HG02798 (cell line): Measurements from ENCODE around the gene ARHGEF11.

ENCODE experiments used
- ATAC-seq: cut with Tn5 transposase; IDR thresholded peaks from one replicate; pipeline ENCODE4 v1.9.1; 2021; ENCODE audit warnings: mild to moderate bottlenecking; ENCODE audit not compliant: unreplicated experiment, poor library complexity

The ARHGEF11 gene

GRCh38 chr1:157005965-157006364 is 39.6 kb downstream of the ARHGEF11 start:
- no peak for ATAC-seq

GRCh38 chr1:157004806-157005205 is 40.7 kb downstream of the ARHGEF11 start:
- no peak for ATAC-seq

GRCh38 chr1:157004327-157004726 is 41.2 kb downstream of the ARHGEF11 start:
- ATAC-seq: no peak

GRCh38 chr1:157001304-157001703 is 44.2 kb downstream of the ARHGEF11 start:
- ATAC-seq: no peak

GRCh38 chr1:157000686-157001085 is 44.9 kb downstream of the ARHGEF11 start:
- no peak for ATAC-seq

- ATAC-seq: no peak
Observed at GRCh38 chr1:156999596-157000320, 45.8 kb downstream of the ARHGEF11 start.

DNA sequence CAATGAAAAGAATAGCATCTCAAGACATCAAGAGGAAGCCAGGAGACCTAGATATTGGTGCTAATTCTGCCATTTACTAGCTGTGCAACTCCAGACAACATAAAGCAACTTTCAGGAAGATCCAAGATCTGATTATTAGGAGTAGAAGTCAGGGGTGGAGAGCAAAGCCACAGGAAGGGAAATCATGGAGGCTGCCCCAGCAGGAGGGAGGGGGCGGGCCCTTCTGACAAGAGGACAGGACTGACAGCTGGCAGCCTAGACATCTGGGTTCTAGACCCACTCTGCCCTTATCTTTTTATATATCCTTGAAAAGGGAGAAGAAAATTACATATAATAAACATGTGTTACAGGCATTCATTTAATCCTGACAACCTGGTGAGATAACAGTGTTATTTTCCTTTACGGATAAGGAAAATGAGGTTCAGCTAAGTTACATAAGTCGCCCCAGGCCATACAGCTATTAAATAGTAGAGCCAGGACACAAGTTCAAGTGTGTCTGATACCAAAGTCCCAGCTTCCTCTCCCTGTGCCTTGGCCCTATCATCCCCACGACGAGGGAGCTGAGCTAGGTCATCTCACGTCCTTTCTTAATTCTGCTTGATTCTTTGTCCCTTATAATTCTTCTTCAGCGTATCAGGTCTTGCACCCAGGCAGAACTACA is 46.6 kb downstream of the ARHGEF11 start:
- no peak for ATAC-seq

DNA sequence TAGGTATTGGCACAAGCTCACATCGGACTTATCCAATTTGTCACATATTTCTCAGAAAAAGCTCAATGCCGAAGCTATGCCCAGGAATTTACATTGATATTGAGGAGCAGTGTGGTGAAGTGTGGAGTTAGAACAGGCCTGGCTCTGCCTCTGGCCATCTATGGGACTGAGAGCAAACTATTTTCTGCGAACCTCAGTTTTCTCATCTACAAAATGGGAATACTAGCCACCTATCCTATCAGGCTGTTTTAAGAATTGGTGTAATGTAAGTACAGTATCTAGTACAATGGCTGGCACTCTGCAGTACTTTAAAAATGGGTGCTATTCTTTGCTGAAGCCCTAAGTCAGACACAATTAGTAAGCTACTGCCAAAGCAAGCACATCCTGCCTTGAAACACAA is 47.2 kb downstream of the ARHGEF11 start:
- ATAC-seq: no peak

DNA sequence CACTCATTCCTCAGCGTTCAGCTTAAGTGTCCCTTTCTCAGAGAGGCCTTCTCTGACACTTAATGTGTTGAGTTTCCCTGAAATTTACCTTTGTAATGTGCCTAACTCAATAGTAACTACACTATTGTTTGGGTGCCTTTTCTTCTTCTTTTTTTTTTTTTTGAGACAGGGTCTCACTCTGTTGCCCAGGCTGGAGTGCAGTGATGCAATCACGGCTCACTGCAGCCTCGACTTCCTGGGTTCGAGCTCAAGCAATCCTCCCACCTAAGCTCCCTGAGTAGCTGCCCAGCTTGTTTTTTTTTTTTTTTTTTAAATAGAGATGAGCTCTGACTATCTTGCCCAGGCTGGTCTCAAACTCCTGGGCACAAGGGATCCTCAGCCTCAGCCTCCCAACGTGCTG is 50.1 kb downstream of the ARHGEF11 start:
- ATAC-seq: no peak

DNA sequence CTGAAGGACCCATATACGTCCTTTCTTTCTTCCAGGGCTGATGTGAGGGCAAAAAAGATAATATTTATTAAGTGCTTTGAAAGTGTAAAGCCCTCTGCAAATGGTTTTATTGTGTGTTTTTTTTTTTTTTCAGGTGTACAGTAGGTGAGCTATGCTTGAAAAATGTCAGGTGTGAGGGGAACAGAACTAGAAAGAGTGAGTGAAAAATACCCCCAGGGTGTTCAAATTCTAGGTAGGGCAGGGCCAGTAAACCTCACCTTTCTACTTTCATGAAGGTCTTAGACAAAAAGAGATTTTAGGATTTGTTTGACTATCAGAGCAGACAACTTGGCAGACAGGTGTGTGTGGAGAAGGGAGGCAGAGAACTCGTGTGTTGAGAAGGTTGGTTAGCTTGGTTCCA is 51.3 kb downstream of the ARHGEF11 start:
- no peak for ATAC-seq

DNA sequence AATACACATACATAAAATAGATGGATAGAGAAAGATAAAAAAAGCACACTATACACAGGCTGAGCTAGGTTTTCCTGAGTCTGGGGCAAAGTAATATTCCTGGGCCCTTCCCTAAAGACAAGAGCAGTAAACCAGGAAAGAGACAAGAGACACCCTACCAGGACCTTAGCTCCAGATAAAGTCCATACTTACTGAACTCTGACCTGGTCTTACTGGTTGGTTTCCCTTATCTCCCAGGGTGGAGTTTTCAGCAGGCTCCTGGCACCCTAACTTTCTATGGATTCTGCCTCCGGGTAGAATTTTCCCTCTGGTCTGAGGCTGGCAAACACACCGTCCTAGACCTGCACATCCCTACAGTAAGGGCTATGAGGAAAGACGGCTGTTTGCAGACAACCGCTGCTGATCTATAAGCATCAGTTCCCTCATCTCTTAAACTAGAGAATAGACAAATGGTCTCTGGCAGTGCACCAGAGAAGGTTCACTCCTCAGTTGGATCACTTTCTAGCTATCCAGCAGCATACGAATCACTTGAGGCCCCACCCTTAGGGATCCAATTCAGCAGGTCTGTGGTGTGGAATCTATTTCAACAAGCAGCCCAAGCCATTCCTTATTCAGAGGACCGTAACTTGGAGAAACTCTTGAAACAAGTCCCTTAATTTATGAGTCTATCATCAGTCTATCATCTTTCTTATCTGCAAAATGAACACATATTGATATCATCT is 52.0 kb downstream of the ARHGEF11 start:
- no peak for ATAC-seq

GRCh38 chr1:156992215-156992614 is 53.3 kb downstream of the ARHGEF11 start:
- no peak for ATAC-seq

- ATAC-seq: no peak
Observed at GRCh38 chr1:156987715-156988114, 57.8 kb downstream of the ARHGEF11 start.

DNA sequence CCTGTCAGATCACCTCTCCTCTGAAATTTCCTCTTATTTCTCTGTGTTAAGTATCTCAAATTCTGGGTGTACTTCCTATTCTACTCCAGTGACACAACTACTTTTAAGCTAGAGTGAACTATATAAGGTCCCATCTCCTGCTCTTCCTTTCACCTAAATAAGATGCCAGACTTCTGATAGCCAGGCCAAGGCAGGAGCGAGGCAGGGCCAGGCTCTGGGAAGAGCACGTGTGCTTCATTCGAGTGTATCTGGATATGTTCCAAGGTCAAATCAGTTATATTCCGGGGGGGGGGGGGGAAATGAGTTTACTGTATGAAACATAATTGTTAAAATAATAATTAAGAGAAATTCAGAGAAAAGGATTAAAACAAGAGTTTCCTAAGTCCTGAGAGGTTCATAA is 65.0 kb downstream of the ARHGEF11 start:
- ATAC-seq: no peak

- ATAC-seq: no peak
Observed at GRCh38 chr1:156975084-156975483, 70.5 kb downstream of the ARHGEF11 start.

- no peak for ATAC-seq
Observed at GRCh38 chr1:156973417-156973816, 72.1 kb downstream of the ARHGEF11 start.

GRCh38 chr1:156970017-156970416 is 75.5 kb downstream of the ARHGEF11 start:
- ATAC-seq: no peak

- ATAC-seq: no peak
Observed at GRCh38 chr1:156969496-156969895, 76.0 kb downstream of the ARHGEF11 start.

GRCh38 chr1:156964441-156964840 is 81.1 kb downstream of the ARHGEF11 start:
- no peak for ATAC-seq

- ATAC-seq: no peak
Observed at GRCh38 chr1:156963621-156964020, 81.9 kb downstream of the ARHGEF11 start.

GRCh38 chr1:156961709-156962108 is 83.8 kb downstream of the ARHGEF11 start:
- no peak for ATAC-seq
